HK-2 (cell line): ENCODE results near the gene NKX2-2.

ENCODE experiments used
- DNase-seq: peaks from one replicate; pipeline ENCODE4 v3.0.0-alpha.2; 2018; ENCODE audit not compliant: unreplicated experiment

NKX2-2 gene

DNA sequence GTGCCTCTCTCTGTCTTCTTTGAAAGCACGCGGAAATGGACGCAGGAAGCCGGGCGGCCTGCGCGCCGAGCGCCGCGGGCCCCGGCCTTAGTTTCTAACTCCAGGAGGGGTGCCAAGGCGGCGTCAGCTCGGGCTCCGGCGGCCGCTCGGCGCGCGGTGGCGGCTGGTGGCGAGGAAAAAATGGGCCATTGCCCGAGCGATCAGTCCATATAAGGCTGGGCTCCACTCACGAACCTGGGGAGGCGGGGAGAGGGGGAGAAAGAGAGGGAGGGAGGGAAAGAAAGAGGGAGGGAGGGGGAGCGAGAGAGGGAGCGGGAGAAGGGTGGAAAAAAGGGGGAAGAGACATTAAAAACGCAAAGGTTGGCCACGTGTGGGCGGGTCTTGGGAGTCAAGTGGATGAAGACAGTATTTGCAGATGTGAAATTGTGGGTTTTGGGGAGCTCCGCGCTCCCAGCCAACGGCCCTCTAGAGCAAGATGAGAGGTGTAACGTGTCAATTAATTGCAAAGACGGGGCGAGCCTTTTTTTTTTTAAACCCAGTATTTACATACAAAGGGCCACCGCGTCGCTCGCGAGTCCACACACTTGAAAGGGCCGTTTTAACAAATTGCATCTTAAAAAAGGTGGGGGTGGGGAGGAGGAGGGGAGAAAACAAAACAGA is at the start of gene NKX2-2:
Gene NKX2-2 (minus strand): TSS at position 184 of the 660 bp plus-strand sequence. CDS start 395 bp downstream, outside the sequence.
- no peak for DNase-seq

DNA sequence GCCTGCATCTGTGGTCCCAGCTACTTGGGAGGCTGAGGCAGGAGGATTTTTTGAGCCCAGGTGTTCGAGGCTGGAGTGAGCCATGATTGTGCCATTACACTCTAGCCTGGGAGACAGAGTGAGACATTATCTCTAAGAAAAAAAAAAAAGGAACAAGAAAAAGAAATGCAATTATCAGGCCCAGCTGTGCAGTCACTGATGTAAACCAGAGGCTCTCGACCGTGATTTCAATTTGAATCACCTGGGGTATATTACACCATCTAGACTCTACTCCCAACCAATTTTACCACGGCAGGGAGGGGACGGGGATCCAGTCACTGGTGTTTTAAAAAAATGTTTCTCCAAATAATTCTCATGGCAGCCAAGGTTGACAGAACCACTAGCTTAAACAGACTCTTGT is 48.8 kb upstream of the NKX2-2 start:
- no peak for DNase-seq

DNA sequence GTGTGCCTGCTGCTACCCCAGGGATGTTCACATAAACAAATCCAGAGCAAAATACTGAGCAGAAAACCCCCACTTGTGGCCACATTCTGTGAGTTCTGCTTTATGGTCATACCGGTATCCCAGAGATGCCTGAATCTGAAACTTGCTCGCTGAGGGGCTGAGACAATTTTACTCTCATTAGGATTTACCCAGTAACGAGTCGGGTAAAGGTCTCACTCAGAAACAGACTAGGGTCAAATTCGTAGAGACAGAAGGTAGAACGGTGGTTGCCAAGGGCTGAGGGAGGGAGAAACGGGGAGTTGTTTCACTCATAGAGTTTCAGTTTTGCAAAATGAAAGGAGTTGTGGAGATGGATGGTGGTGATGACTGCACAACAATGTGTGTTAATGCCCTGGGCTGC is 45.4 kb upstream of the NKX2-2 start:
- DNase-seq = no peak

DNA sequence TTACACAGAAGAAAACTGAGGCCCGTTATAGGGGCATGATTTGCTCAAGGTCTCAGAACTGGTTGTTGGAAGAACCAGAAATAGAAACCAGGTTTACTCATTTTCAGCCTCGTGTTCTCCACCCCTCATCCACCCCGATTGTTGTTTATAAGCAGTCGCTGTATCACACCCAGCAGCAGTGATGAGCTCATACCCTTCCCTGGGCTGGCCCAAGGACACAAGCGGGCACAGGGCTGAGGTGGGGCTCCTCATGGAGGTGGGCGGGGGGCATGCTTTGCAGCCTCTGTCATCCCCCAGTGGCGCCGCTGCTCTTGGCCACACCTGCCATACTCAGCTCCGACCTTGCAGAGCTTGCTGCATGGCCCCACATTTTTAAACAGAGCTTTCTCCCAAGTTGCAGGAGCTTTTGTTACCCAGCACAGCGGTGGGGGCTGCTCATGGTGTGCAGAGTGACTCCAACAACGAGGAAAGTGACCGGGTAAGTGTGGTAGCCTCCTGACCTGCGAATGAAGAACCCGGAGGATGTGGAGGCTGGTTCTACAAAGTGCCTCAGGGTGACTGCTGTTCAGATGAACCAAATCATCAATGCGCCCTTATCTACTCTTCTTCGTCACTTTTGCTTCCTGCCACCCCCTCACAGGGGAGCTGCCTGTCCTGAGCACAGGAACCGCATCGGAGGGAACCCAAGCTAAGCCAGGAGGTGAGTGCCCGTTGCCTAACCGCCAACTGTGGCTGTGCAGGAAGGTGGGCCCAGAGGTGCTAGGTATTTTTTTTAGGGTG is 43.6 kb upstream of the NKX2-2 start:
- no peak for DNase-seq

DNA sequence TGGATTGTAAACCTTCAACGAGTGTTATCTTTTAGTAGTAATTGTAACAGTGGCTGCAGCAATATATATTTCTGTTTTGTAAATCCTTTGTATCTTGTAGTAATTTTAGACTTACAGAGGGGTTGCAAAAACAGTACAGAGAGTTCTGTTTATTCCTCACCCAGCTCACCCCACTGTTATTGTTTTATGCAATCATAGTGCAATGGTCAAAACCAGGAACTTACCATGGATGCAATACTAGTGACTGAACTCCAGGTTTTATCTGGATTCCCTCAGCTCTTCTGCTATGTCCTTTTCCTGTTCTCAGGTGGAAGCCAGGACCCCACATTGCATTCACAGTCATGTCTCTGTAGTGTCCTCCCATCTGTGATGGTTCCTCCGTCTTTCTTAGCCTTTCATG is 42.5 kb upstream of the NKX2-2 start:
- no peak for DNase-seq

DNA sequence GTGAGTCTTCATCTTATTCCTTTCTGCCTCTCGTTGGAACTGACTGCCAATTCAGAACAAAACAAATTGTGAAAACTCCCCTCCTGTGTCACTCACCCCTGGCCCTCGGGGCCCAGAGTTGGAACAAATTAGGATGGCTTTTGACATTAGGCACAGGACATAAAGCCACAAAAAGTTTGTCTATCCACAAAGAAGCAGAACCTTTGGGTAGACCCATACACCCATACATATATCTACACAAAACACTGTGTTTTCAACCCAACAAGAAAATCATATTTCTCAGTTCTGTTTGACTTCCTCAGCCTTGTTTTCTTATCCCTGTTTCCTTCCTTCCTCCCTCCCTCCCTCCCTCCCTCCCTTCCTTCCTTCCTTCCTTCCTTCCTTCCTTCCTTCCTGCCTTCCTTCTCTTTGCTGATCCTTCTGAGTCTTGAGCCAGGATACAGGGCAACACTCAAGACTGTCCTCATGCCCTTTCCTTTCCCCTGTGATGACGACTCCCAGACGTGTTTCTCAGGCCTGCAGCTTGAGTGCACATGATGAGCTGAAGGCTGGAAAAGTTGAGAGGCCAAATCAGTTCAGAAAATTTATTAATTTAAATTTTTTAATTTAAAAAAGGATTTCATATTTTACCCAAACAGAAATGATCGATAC is 41.7 kb upstream of the NKX2-2 start:
- no peak for DNase-seq

DNA sequence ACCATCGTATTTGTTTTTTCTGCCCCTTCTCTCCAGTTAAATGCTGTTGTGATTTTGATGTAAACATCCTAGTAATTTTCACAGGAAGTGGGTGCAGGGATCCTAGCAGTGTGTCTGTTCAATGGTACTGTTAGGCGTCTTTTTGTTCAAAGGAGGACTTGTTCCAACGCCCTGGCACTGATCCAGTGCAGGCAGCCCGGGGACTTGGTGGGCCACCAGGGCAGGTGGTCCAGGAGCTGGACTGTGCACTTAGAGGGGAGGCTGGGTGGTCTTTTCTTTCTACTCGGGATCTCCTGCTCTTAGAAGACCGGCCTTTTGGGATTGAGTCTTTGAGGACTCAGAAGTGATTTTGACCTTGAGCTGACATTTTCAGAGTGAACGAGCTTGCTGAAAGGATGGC is 41.1 kb upstream of the NKX2-2 start:
- DNase-seq = no peak

DNA sequence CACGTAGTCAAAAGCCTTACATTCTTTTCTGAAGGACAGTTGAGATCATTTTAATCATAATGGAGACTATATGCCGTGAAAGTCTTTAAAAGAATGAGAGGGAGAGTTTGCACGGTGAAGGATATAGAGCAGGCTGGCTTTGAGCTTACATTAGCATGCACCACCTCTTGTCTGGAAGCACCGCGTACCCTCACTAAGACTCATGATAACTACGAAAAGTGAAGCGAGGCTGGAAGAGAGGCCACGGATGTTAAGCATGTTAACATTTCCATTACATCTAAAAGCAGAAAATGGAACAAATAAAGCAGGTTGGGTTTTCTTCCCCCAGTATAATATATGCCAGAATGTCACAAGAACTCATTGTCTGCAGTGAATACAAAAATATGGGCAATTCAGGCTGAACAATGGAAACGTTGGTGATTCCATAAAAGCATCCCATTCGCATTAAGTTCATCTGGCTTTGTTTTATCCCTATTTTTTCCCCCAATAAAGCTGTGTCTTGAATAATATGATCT is 40.6 kb upstream of the NKX2-2 start:
- no peak for DNase-seq

DNA sequence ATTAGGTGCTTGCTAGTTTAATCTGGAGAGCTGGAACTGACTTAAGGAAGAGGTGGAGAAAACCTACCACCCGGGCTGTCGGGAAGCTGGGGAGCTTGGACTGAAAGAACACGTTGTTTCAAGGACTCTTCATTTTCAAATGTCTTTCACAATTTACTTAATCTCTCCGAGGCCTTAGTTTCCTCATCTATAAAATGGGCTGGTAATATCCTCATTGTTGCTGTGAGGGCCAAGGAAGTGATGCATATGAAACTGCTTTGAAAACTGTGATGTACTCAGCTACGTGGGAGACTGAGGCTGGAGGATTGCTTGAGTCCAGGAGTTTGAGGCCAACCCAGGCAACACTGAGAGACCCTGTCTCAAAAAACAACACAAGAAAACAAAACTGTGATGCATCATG is 36.7 kb upstream of the NKX2-2 start:
- DNase-seq = no peak

DNA sequence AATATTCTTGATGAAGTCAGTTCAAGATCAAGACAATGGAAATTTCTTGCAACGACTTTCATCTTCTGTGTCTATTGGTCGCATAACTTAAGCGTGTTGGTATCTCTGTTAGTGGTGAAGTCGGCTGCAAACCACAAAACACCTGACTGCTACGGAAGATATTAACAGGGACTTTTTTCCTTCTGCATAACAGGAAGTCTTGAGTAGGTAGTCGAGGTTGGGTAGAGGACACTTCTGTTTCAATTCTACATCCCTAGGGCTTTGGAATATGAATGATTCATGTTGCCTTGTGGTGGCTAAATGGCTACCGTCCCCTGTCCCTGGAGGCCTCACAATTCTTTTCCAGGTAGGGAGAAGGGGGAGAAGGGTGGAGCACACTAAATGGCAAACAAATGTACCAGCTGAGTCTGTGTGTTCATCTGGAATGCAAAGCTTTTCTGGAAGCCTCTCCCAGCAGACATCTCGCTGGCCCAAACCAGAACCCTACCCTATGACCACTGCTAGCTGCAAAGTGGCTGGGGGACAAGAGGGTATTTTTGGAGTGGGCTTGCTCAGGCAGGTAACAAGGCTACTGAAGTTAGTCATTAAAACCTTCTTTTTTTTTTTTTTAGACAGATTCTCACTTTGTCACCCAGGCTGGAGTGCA is 34.6 kb upstream of the NKX2-2 start:
- DNase-seq = no peak

DNA sequence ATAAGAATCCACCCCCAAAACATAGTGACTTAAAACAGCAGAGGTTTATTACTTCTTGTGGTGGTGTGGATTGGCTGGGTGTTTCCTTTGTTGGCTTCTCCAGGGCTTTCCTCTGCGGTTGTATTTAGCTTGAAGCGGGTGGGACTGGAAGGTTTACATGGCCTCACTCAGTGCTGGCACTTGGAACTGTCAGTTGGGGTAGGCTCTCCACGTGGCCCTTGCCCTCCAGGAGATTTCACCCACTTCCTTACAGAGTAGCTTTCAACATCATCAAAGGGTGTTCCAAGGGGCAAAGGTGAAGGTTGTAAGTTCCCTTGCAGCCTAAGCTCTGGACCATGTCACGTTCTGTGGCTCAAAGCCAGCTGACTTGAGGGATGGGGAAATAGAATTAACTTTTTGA is 32.5 kb upstream of the NKX2-2 start:
- no peak for DNase-seq

DNA sequence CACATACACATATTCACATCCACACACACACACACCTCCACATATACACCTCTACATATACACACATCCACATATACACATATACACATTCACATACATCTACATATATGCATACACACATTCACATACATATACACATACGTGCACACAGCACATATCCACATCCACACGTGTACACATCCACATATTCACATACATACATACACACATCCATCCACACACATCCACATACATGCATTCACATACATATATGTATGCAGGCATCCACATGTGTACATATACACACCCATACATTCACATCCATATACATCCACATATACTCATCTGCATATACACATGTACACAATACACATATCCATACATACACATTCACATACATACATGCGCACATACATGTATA is 25.6 kb upstream of the NKX2-2 start:
- no peak for DNase-seq

DNA sequence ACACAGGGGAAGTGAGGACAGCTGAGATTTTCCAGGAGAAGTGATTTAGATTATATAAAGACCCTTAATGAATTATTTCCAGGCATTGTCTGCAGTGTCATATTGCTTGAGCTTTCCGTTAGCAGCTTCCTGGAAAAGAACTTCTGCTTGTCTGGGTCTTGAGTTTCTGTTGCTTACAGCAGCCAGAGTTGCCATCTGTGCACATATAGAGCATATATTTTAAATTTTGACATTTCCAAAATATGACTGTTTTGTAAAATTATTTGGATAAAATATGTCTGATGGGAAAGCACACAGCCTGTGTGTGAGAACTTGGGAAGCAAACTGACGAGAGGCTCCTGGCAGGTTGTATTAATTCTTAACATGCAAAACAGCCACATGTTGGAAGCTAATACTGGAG is 21.0 kb upstream of the NKX2-2 start:
- no peak for DNase-seq

DNA sequence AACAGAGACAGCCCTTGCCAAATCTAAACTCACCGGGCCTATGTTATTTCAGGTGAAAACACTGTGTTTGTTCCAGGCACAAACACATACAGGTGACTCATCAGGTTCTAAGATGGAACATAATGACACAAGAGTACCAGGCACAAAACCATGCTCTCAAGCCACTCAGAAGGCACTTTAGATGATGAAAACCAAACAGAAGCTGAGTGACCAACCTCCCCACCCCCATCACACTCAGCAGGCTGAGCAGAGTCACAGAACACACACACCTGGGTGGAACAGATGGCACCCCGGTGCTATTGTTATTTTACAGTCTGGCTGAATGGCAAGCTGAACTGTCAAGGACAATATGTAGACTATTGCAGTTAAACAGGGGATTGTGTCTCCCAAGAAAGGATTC is 20.6 kb upstream of the NKX2-2 start:
- no peak for DNase-seq

DNA sequence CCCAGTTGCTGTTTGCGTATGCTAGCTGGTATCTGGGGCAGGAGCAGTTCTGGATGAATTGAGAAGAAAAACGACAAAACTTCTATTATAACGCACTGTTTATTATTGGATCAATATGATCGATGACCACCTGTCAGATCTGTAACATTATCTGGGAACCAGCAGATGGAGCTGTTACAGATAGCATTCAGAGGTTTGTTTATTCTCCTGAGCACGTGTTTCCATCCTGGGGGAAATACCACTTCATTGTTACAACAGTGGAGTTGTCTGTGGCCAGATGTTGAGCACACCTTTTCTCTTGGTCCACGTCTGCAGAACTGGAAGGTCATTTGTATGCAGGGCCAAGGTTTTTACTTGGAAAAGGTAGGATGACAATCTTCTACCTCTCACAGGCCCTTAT is 16.0 kb upstream of the NKX2-2 start:
- DNase-seq = no peak

DNA sequence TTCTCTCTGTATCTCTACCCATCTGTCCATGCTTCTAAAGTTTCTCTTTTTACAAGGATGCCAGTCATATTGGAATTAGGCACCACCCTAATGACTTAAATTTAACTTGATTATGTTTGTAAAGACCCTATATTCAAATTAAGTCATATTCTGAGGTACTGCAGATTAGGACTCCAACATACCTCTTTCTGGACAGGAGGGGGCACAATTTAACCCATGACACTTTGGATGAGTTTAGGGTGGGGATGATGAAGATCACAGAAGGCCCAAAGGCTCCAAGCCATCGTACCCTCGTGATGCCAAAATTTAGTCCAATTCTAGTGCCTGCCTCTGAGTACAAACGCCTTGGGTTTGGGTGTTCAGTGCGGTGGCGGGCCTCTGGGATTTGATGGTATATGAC is 15.0 kb upstream of the NKX2-2 start:
- no peak for DNase-seq

DNA sequence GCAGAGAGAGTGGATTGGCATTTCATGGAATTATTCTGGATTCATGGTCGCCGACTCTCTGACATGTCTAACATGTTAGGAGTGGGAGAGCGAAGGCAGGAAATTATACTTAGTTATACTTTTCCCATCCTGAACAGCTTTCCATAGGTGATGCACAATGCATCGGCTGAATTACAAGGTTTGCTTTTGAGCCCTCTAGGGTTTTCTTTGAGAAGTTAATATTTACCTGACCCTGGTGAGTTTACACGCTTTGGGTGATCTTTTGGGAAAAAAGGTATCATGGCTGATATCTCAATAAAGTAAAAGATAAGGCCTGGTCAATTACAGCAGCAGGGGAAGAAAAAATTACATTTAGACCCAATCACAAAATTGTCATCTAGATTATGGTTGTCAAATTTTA is 14.0 kb upstream of the NKX2-2 start:
- no peak for DNase-seq

DNA sequence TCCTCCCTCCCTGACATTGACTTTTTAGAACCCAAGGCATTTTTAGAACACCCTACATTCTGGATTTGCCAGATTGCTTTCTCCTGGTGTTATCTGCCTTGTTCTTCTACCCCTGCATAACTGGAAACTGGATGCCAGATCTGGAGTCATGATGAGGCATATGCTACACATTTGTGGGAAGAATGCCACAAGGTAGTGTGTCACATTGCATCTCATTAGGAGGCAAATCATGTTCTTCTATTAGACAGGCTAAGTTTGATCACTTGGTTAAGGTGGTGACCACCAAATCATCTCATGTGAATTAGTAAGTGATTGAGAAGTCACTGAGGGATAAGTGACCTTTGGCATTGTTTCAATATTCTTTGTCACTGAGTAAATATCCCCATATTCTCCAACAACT is 12.9 kb upstream of the NKX2-2 start:
- no peak for DNase-seq

DNA sequence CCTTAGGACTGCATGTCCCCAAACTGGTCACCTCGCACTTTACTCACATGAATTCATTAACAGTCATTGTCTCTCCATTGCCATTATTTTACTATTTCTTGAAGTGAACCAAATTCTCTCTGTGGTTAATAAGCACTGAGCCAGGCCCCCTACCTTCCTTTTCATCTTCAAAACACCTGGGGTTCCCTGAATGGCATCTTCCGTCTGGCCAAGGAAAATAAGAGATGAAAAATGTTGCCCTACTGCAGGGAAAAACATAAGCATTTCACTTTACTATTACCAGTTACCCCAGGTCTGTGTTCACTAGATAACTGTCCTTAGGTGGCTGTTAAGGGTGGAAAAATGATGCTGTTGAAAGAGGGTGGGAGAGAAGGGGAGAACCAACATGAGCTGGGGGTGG is 10.0 kb upstream of the NKX2-2 start:
- no peak for DNase-seq

DNA sequence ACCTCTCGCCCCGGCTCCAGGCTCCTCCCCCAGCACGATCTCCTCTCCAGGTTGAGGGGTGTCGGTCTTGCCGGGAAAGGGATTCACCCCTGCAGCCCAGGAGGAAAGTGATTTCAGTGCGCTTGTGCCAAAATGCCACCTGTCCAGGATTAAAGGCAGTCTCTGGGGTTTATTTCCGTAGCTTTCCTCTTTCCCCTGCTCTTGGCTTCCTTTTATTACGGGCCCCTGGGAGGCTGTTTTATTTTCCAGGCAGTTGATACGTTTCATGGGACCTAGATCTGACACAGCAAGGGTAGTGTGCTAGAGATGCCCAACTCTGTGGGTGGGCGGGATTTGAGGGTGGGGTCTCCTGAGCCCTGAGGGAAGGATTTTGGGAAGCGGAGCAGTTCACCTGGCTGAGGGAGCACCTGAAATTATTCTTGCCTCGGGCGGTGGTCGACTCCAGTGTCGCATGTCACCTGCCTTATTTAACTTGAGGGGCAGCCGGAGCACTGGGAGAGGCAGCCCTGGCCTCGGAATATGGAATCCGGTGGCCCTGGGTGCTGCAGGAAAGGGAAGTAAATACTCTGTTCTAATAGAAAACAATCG is 9.5 kb upstream of the NKX2-2 start:
- no peak for DNase-seq

DNA sequence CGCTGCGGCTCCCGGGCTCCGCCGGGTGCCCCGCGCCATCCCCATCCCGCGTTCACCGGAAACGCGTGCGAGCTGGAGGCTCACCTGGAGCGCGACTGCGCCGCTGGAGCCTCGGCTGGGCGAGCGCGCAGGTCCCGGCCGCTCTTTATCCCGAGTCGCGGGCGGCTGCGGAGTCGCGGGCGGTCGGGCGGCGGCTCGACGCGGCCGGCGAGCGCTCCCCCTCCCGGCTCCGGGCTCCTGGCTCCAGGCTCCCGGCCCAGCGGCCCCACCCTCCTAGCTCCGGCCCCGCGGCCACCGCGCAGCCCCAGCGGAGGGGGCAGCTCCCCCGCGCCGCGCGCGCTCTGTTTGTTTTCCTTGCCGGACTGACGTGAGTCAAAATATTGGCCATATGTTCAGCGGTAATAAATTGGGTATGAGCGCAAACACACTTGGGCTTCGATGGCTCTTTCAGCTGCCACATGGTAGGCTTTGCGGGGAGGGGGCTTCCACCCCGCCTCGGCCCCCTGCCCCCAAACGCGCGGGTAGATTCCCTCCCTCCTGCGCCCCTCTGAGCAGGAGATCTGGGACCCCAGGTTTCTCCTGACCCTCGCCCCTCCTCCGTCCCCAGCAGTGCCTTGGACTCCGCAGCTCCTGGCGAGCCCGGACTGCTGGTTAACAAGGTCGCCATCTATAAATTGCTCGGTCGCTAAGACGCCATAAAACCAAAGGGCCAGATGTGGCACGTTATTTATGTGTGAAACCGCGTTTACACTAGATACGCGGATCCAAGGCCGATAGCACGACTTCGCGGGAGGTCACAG is 8.8 kb upstream of the NKX2-2 start:
- DNase-seq = no peak
